Inferior parietal cortex (tissue), 1 donor: ENCODE measurements around the gene EEF1AKMT4.

Source experiments
- DNase-seq: peaks from one replicate; pipeline ENCODE4 v3.0.0-alpha.2; 2016; ENCODE audit errors: extremely low spot score

EEF1AKMT4 gene

DNA sequence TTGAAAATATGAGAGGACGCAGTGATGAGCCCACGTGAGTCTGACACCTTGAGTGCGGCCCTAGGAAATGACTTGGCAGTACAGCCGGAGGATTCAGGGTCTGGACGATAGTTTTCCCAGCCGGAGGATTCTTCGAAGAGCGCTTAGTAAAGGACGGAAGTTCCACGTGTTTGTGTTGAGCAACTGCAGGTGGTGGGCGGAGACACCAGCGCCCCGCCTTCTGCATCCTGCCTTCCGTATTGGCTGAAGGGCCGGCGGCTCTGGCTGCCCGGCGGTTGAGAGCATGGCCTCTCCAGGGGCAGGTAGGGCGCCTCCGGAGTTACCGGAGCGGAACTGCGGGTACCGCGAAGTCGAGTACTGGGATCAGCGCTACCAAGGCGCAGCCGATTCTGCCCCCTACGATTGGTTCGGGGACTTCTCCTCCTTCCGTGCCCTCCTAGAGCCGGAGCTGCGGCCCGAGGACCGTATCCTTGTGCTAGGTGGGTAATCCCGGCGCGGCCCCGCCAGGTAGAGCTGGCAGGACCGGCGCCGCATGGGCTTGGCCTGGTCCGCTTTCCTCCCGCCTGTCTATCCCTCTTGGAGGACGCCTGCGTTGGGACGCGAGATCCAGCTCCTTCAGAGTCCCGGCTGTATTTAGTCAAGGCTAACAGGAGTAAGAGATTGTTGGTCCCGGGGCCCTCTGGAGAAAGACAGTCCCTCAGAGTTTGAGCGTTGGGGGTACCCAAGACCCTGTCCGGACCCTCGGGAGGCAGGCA lies at the start of gene EEF1AKMT4:
Gene EEF1AKMT4 (plus strand): TSS at position 261 of the 755 bp plus-strand sequence. CDS start 23 bp downstream, at position 284.
- DNase-seq, result peak; percentile 96

DNA sequence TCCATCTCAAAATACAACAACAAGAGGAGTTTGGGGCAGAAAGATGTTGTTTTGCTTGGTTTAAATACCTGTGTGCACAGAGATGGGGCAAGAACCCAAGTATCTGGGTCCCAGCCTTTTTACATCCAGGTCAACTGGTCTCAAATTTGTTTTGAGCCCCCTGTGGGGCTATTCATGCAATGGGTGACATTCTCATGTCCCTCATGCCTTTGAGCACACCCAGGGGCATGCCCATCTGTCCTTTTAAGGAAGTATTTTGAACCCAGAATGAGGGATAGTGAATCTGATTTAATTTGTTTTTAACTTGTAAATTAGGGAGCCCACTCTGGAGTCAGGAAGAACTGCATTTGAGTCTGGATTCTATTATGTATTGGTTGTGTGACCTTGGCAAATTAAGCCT lies 48.6 kb upstream of the EEF1AKMT4 start:
- DNase-seq, result no peak

DNA sequence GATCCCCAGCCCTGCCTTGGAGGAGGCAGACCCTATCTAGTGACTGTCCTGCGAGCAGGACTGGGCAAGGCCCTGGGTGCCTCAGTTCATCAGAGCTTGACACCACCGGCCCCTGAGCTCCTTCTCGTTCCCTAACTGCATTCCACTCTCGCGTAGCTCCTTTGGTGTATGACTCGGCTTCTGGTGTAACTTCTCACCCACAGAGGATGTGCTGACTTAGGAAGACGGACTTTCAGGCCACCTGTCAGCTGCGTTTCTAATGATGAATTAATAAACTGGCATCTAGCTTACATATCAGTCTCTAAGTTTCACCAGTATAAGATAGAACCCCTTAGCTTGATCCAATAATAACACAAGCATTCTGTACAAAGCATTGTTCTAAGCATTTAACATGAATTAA lies 45.9 kb upstream of the EEF1AKMT4 start:
- no peak for DNase-seq

GRCh38 chr3:184209146-184209923 lies 40.1 kb upstream of the EEF1AKMT4 start:
- no peak for DNase-seq

- no peak for DNase-seq
Observed at GRCh38 chr3:184211297-184211696, 38.2 kb upstream of the EEF1AKMT4 start.

DNA sequence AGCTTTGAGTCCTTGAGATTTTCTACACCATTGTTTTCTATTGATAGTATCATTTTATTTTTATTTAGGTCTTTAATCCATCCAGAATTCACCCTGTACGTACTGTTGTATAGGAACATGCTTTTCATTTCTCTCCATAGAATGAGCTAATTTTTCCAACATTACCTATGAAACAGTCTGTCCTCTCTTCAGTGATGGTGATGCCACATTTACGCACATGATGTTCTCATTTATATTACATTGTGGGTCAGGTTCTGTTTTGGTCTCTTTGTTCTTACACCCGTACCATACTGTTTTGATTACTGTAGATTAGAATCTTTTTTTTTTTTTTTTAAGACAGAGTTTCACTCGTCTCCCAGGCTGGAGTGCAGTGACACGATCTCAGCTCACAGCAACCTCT lies 37.8 kb upstream of the EEF1AKMT4 start:
- DNase-seq, result no peak

DNA sequence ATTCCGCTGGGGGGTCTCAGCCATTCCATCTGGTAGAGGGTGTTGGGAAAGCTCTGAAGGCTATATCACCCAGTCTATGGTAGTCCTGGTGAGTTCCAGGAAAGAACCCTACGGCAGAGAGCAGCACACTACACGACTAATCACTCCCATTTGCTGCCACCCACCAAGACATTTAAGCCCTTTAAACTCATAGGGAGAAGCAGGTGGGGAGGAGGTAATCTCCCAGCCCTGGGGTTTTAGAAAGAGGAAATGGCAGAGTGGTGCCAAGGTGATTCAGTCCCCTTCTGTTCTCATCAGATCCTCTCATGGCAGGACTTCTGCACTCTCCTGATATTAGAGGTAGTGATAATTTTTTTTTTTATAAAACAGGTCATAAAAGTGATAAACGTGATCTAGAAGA lies 30.7 kb upstream of the EEF1AKMT4 start:
- no peak for DNase-seq

- DNase-seq, result no peak
Observed at GRCh38 chr3:184222521-184222920, 27.0 kb upstream of the EEF1AKMT4 start.

DNA sequence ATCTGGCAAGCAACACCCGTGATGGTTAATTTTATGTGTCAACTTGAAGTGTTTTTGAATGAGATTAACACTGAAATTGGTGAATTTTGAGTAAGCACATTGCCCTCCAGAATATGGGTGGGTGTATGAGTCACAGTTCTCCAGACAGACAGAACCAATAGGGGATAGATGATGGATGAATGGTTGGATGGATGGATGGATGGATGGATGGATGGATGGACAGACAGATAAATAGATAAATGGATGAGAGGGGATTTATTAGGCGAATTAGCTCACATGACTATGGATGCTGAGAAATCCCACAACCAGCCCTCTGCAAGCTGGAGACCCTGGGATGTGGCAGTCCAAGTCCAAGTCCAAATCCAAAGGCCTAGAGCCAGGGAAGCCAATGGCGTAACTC lies 25.5 kb upstream of the EEF1AKMT4 start:
- DNase-seq, result no peak

- peak; percentile 32 for DNase-seq
Observed at GRCh38 chr3:184227481-184227935, 22.0 kb upstream of the EEF1AKMT4 start.

GRCh38 chr3:184228376-184229137 lies 20.9 kb upstream of the EEF1AKMT4 start:
- peak; percentile 8 for DNase-seq

- peak; percentile 32 for DNase-seq
Observed at GRCh38 chr3:184229394-184230080, 19.9 kb upstream of the EEF1AKMT4 start, which contains the start of gene VWA5B2. Gene VWA5B2 (plus strand): TSS chr3:184229585. CDS start chr3:184230529, 944 bp downstream.

- no peak for DNase-seq
Observed at GRCh38 chr3:184230081-184230602, 19.3 kb upstream of the EEF1AKMT4 start.

DNA sequence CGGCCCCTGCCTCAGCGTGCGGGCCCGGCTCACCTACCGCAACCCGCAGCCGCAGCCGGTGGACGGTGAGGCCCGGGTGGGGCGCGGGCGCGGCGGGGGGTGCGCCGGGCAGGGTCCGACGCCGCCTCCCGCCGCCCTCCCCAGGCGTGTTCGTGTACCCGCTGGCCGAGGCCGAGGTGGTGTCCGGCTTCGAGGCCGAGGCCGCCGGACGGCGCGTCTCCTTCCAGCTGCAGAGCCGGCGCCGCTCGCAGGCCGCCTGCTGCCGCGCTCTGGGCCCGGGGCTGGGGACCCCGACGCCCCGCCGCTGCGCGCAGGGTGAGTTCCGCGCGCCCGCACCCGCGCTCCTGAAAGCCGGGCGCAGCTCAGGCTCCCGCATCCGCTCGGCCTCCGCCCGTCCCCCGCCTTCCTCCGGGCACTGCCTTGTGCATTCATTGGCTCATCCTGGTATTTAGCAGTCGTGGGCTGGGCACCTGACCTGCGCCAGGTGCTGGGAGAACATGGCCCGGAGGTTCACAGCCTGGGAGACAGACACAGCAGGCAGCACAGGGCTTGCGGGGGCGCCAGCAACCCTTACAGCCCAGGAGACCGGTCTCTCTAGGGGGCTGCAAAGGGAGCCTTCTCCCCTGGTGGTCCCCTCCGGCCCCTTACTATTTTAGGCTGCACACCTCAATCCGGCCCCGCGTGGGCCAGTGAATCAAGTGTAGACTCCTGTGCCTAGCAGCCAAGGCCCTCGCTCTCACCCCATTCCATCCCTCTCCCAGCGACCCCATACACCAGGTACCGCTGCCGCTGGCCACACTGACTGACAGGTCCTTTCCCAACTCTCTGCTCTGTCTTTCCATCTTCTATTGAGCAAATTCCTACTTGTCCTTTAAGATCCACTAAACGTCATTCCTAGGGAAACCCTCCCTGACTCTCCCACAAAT lies 18.6 kb upstream of the EEF1AKMT4 start:
- no peak for DNase-seq

- DNase-seq, result no peak
Observed at GRCh38 chr3:184231671-184232070, 17.8 kb upstream of the EEF1AKMT4 start.

- DNase-seq, result no peak
Observed at GRCh38 chr3:184233127-184233843, 16.2 kb upstream of the EEF1AKMT4 start.

DNA sequence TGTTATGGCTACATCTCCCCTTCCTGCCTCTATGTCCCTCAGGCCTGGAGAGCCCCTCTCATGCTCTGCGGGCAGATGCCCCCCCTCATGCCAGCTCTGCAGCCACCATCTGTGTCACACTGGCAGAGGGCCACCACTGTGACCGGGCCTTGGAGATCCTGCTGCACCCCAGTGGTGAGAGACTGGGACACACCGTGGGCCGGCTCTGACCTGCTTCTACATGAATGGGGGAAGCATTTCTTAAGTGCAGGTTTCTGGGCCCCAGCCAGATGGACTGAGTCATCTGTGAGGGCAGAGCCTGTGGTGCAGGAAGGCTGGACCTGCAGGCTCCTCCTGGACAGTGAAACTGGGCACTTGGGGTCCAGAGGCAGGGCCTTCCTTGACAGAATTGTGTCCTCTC lies 15.2 kb upstream of the EEF1AKMT4 start:
- peak; percentile 43 for DNase-seq

DNA sequence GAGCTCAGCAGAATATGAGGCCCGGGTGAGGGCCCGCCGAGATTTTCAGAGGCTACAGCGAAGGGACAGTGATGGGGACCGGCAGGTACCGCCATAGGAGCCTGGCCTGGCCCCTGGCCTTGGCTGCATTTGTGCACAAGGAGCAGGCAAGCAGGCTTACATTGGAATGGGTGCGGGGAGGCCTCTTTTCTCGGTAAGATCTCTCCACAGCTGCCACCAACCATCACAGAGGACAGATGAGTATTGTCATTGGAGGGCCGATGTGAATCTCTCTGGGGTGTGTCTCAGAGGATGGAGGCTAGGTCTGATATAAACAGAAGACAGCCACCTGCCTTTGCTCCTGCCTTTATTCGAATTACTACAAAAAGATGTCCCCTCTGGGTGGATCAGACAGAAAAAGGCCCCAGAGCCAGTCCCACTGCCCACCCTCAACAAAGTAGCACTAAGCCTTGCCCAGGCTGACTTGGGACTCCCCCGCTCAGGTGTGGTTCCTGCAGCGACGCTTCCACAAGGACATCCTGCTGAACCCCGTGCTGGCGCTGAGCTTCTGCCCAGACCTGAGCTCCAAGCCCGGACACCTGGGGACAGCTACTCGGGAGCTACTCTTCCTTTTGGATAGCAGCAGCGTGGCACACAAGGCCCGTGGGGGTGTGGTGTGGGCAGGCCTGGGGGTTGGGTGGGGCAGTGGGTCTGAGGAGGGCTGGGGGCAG lies 14.6 kb upstream of the EEF1AKMT4 start:
- DNase-seq, result no peak
